WTC11 (cell line): Measurements from ENCODE around the gene B3GAT3. TPM values are rescaled to one million over a fixed set of nuclear protein-coding genes. Genes with fewer than 3 reads are reported as not detected.

ENCODE experiments used
- ATF1 ChIP-seq: sonication (generic); formaldehyde crosslinking; IDR thresholded peaks from 2 replicates; pipeline ENCODE4 v1.8.1; 2023; ENCODE audit warnings: mild to moderate bottlenecking, moderate library complexity, missing genetic modification reagents
- CREB1 ChIP-seq: sonication (generic); formaldehyde crosslinking; IDR thresholded peaks from 2 replicates; pipeline ENCODE4 v1.8.0; 2023; ENCODE audit warnings: mild to moderate bottlenecking, missing genetic modification reagents
- FOXJ3 ChIP-seq: sonication (generic); formaldehyde crosslinking; IDR thresholded peaks from 2 replicates; pipeline ENCODE4 v1.9.0; 2021; ENCODE audit warnings: missing genetic modification reagents, mild to moderate bottlenecking, borderline replicate concordance
- FOXK1 ChIP-seq: sonication (generic); formaldehyde crosslinking; IDR thresholded peaks from 2 replicates; pipeline ENCODE4 v1.8.0; 2022; ENCODE audit warnings: mild to moderate bottlenecking, moderate library complexity, missing genetic modification reagents
- GABPB1 ChIP-seq: sonication (generic); formaldehyde crosslinking; IDR thresholded peaks from 2 replicates; pipeline ENCODE4 v1.8.1; 2023; ENCODE audit warnings: mild to moderate bottlenecking, missing genetic modification reagents
- HMGA2 ChIP-seq: fragments of 250-450 bp; sonication (Bioruptor Pico); IDR thresholded peaks from 2 replicates; pipeline ENCODE4 v1.4.0; 2021; ENCODE audit warnings: mild to moderate bottlenecking, moderate library complexity
- JUN ChIP-seq: sonication (generic); formaldehyde crosslinking; IDR thresholded peaks from 2 replicates; pipeline ENCODE4 v1.8.0; 2023; ENCODE audit warnings: mild to moderate bottlenecking, missing genetic modification reagents
- MXD4 ChIP-seq: fragments of 250-450 bp; sonication (Bioruptor Pico); IDR thresholded peaks from 2 replicates; pipeline ENCODE4 v1.8.0; 2021; ENCODE audit warnings: mild to moderate bottlenecking, moderate library complexity, borderline replicate concordance
- NFYB ChIP-seq: sonication (generic); formaldehyde crosslinking; conservative IDR thresholded peaks from 2 replicates; pipeline ENCODE4 v1.8.0; 2022; ENCODE audit warnings: low read depth, missing genetic modification reagents
- NR2C2 ChIP-seq: sonication (generic); formaldehyde crosslinking; IDR thresholded peaks from 2 replicates; pipeline ENCODE4 v1.8.0; 2022; ENCODE audit warnings: mild to moderate bottlenecking, missing genetic modification reagents
- RORB ChIP-seq: fragments of 250-450 bp; sonication (Bioruptor Pico); IDR thresholded peaks from 2 replicates; pipeline ENCODE4 v1.9.0; 2021; ENCODE audit warnings: mild to moderate bottlenecking
- SMAD3 ChIP-seq: sonication (generic); formaldehyde crosslinking; IDR thresholded peaks from 2 replicates; pipeline ENCODE4 v1.8.0; 2022; ENCODE audit warnings: missing genetic modification reagents, mild to moderate bottlenecking, borderline replicate concordance
- SMAD4 ChIP-seq: sonication (generic); formaldehyde crosslinking; IDR thresholded peaks from 2 replicates; pipeline ENCODE4 v1.8.0; 2022; ENCODE audit warnings: mild to moderate bottlenecking, missing genetic modification reagents
- SP1 ChIP-seq: sonication (generic); formaldehyde crosslinking; conservative IDR thresholded peaks from 2 replicates; pipeline ENCODE4 v1.8.1; 2022; ENCODE audit warnings: missing genetic modification reagents
- TEAD1 ChIP-seq: sonication (generic); formaldehyde crosslinking; IDR thresholded peaks from 2 replicates; pipeline ENCODE4 v1.8.0; 2022; ENCODE audit warnings: mild to moderate bottlenecking, missing genetic modification reagents
- ZNF138 ChIP-seq: sonication (generic); formaldehyde crosslinking; conservative IDR thresholded peaks from 2 replicates; pipeline ENCODE4 v1.8.1; 2022; ENCODE audit warnings: mild to moderate bottlenecking, moderate library complexity, missing genetic modification reagents
- ZNF263 ChIP-seq: sonication (generic); formaldehyde crosslinking; IDR thresholded peaks from 2 replicates; pipeline ENCODE4 v1.8.1; 2022; ENCODE audit warnings: low read depth, mild to moderate bottlenecking, moderate library complexity, missing genetic modification reagents
- total RNA-seq: library from RNA; stranded (reverse); gene quantifications from 3 replicates; pipeline ENCODE4 v1.2.3, GENCODE V29; 2021
- TF ChIP-seq, protein P1 (sequence below): sonication (generic); formaldehyde crosslinking; IDR thresholded peaks from 2 replicates; pipeline ENCODE4 v1.8.1; 2023; ENCODE audit warnings: mild to moderate bottlenecking, moderate library complexity, missing genetic modification reagents
- TF ChIP-seq, protein P2 (sequence below): sonication (generic); formaldehyde crosslinking; conservative IDR thresholded peaks from 2 replicates; pipeline ENCODE4 v1.8.1; 2022; ENCODE audit warnings: mild to moderate bottlenecking, missing genetic modification reagents
- TF ChIP-seq, protein P3 (sequence below): sonication (generic); formaldehyde crosslinking; IDR thresholded peaks from 2 replicates; pipeline ENCODE4 v1.8.0; 2022; ENCODE audit warnings: mild to moderate bottlenecking, missing genetic modification reagents
- TF ChIP-seq, protein P4 (sequence below): sonication (generic); formaldehyde crosslinking; IDR thresholded peaks from 2 replicates; pipeline ENCODE4 v1.8.0; 2023; ENCODE audit warnings: missing genetic modification reagents
- TF ChIP-seq, protein P5 (sequence below): fragments of 250-450 bp; sonication (Bioruptor Pico); IDR thresholded peaks from 2 replicates; pipeline ENCODE4 v1.9.0; 2021; ENCODE audit warnings: moderate library complexity, mild to moderate bottlenecking, inconsistent platforms, borderline replicate concordance
- TF ChIP-seq, protein P6 (sequence below): fragments of 250-450 bp; sonication (Bioruptor Pico); IDR thresholded peaks from 2 replicates; pipeline ENCODE4 v2.1.2; 2022; ENCODE audit warnings: mild to moderate bottlenecking, moderate library complexity
- TF ChIP-seq, protein P7 (sequence below): fragments of 250-450 bp; sonication (Bioruptor Pico); conservative IDR thresholded peaks from 2 replicates; pipeline ENCODE4 v1.9.0; 2021; ENCODE audit warnings: mild to moderate bottlenecking
- TF ChIP-seq, protein P8 (sequence below): sonication (generic); formaldehyde crosslinking; IDR thresholded peaks from 2 replicates; pipeline ENCODE4 v1.8.1; 2023; ENCODE audit warnings: mild to moderate bottlenecking, missing genetic modification reagents
- TF ChIP-seq, protein P9 (sequence below): fragments of 200-600 bp; IDR thresholded peaks from 2 replicates; pipeline ENCODE4 v1.8.0; 2022; ENCODE audit warnings: antibody characterized with exemption

B3GAT3 gene
- total RNA-seq, 1 experiment from 2014 or later, result 43.9 TPM

DNA sequence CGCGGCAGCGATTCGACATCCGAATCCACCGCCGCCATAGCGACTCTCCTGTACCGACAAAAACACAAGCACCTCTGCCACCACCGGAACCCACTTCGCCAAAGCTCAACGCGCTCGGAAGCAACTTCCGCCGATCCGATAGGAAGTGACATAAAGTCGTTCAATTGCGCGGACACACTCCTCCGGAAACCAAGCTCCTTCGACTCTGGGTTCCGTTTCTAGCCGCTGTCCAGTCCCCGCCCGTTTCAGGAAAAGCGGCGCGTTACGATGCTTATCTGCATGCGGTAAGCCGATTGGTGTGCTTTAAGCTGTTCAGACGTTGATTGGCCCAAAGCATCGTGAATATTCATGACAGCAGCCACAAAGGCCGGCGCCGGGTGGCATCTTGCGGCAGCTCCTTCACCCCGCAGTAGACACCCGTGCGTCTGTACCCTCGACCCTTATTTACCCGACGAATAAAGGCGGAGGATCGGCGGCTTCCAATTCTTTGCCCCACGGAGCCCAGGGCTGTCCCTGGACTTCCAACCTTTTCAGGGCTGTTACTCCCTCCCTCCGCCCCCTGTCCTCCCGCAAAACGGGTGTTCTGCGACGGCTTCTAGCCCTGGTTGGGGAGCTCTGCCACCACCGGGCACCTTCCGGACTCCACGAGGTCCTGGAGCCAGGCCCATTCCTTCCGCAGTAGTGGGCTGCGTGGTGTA lies 30.2 kb downstream of the B3GAT3 start, which contains the start of gene TUT1 (continued):
- TF ChIP-seq SMAD4 (CRISPR knock-in tag) (no peak), SP1 (CRISPR knock-in tag) (peak; percentile 98), JUN (CRISPR knock-in tag) (peak; percentile 13; the same call in 1 of the 2 replicates), ZNF263 (no peak), MXD4 (CRISPR knock-in tag) (no peak), NR2C2 (CRISPR knock-in tag) (no peak), SMAD3 (CRISPR knock-in tag) (peak; percentile 74; the same call in 1 of the 2 replicates), ATF1 (no peak), GABPB1 (CRISPR knock-in tag) (peak; percentile 78), FOXK1 (CRISPR knock-in tag) (peak; percentile 97), NFYB (peak; percentile 63), FOXJ3 (no peak), TEAD1 (CRISPR knock-in tag) (peak; percentile 85; the same call in 1 of the 2 replicates), HMGA2 (CRISPR knock-in tag) (no peak), ZNF138 (no peak), RORB (no peak), CREB1 (peak; percentile 65; the same call in 1 of the 2 replicates)
- TF ChIP-seq, protein P1, sequence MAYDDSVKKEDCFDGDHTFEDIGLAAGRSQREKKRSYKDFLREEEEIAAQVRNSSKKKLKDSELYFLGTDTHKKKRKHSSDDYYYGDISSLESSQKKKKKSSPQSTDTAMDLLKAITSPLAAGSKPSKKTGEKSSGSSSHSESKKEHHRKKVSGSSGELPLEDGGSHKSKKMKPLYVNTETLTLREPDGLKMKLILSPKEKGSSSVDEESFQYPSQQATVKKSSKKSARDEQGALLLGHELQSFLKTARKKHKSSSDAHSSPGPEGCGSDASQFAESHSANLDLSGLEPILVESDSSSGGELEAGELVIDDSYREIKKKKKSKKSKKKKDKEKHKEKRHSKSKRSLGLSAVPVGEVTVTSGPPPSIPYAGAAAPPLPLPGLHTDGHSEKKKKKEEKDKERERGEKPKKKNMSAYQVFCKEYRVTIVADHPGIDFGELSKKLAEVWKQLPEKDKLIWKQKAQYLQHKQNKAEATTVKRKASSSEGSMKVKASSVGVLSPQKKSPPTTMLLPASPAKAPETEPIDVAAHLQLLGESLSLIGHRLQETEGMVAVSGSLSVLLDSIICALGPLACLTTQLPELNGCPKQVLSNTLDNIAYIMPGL (CRISPR knock-in tag), result 0 out of 2 replicates have a peak, but pooled peaks have one; percentile 18
- TF ChIP-seq, protein P2, sequence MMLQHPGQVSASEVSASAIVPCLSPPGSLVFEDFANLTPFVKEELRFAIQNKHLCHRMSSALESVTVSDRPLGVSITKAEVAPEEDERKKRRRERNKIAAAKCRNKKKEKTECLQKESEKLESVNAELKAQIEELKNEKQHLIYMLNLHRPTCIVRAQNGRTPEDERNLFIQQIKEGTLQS, result no peak
- TF ChIP-seq, protein P3, sequence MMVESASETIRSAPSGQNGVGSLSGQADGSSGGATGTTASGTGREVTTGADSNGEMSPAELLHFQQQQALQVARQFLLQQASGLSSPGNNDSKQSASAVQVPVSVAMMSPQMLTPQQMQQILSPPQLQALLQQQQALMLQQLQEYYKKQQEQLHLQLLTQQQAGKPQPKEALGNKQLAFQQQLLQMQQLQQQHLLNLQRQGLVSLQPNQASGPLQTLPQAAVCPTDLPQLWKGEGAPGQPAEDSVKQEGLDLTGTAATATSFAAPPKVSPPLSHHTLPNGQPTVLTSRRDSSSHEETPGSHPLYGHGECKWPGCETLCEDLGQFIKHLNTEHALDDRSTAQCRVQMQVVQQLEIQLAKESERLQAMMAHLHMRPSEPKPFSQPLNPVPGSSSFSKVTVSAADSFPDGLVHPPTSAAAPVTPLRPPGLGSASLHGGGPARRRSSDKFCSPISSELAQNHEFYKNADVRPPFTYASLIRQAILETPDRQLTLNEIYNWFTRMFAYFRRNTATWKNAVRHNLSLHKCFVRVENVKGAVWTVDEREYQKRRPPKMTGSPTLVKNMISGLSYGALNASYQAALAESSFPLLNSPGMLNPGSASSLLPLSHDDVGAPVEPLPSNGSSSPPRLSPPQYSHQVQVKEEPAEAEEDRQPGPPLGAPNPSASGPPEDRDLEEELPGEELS (CRISPR knock-in tag), result peak; percentile 31; the same call in 1 of the 2 replicates
- TF ChIP-seq, protein P4, sequence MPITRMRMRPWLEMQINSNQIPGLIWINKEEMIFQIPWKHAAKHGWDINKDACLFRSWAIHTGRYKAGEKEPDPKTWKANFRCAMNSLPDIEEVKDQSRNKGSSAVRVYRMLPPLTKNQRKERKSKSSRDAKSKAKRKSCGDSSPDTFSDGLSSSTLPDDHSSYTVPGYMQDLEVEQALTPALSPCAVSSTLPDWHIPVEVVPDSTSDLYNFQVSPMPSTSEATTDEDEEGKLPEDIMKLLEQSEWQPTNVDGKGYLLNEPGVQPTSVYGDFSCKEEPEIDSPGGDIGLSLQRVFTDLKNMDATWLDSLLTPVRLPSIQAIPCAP (CRISPR knock-in tag), result no peak
- TF ChIP-seq, protein P5, sequence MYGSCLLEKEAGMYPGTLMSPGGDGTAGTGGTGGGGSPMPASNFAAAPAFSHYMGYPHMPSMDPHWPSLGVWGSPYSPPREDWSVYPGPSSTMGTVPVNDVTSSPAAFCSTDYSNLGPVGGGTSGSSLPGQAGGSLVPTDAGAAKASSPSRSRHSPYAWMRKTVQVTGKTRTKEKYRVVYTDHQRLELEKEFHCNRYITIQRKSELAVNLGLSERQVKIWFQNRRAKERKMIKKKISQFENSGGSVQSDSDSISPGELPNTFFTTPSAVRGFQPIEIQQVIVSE (CRISPR knock-in tag), result no peak
- TF ChIP-seq, protein P6, sequence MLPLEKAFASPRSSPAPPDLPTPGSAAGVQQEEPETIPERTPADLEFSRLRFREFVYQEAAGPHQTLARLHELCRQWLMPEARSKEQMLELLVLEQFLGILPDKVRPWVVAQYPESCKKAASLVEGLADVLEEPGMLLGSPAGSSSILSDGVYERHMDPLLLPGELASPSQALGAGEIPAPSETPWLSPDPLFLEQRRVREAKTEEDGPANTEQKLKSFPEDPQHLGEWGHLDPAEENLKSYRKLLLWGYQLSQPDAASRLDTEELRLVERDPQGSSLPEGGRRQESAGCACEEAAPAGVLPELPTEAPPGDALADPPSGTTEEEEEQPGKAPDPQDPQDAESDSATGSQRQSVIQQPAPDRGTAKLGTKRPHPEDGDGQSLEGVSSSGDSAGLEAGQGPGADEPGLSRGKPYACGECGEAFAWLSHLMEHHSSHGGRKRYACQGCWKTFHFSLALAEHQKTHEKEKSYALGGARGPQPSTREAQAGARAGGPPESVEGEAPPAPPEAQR (CRISPR knock-in tag), result no peak
- TF ChIP-seq, protein P7, sequence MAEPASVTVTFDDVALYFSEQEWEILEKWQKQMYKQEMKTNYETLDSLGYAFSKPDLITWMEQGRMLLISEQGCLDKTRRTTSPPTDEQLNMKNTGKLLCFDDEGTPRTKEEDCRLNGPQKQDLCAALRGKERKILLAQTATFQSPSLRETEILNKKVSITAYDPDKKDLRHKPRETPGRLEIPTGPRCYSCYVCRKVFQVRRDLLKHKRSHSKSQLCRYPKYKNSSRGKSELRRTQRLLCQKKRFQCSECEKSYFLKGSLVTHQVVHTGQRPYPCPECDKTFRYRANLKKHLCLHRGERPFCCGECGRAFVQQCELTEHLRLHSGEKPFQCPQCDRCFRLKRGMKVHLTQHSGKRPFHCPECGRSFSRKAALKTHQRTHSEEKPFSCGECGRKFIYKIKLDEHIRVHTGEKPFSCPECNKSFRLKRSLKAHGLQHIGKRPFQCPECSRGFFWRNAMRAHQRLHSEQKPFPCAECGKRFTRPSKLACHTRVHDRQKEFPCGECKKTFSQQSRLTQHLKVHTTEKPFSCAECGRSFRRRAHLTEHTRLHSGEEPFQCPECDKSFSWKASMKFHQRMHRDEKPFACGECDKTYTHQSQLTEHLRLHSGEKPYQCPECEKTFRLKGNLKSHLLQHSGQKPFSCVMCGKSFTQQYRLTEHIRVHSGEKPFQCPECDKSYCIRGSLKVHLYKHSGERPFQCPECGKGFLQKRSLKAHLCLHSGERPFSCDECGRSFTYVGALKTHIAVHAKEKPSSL (CRISPR knock-in tag), result no peak
- TF ChIP-seq, protein P8, sequence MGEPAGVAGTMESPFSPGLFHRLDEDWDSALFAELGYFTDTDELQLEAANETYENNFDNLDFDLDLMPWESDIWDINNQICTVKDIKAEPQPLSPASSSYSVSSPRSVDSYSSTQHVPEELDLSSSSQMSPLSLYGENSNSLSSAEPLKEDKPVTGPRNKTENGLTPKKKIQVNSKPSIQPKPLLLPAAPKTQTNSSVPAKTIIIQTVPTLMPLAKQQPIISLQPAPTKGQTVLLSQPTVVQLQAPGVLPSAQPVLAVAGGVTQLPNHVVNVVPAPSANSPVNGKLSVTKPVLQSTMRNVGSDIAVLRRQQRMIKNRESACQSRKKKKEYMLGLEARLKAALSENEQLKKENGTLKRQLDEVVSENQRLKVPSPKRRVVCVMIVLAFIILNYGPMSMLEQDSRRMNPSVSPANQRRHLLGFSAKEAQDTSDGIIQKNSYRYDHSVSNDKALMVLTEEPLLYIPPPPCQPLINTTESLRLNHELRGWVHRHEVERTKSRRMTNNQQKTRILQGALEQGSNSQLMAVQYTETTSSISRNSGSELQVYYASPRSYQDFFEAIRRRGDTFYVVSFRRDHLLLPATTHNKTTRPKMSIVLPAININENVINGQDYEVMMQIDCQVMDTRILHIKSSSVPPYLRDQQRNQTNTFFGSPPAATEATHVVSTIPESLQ (CRISPR knock-in tag), result no peak
- TF ChIP-seq, protein P9, sequence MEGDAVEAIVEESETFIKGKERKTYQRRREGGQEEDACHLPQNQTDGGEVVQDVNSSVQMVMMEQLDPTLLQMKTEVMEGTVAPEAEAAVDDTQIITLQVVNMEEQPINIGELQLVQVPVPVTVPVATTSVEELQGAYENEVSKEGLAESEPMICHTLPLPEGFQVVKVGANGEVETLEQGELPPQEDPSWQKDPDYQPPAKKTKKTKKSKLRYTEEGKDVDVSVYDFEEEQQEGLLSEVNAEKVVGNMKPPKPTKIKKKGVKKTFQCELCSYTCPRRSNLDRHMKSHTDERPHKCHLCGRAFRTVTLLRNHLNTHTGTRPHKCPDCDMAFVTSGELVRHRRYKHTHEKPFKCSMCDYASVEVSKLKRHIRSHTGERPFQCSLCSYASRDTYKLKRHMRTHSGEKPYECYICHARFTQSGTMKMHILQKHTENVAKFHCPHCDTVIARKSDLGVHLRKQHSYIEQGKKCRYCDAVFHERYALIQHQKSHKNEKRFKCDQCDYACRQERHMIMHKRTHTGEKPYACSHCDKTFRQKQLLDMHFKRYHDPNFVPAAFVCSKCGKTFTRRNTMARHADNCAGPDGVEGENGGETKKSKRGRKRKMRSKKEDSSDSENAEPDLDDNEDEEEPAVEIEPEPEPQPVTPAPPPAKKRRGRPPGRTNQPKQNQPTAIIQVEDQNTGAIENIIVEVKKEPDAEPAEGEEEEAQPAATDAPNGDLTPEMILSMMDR, result no peak
